ENCODE measurements around the gene APOD.

APOD gene

GRCh38 chr3:195578565-195578964 is 5.2 kb downstream of the APOD start:
- Histone ChIP-seq H2BK15ac (ENCODE audit: low read length) (no peak overlapping the region), H2BK5ac (ENCODE audit: low read length) (no peak overlapping the region), H3K14ac (ENCODE audit: low read length) (no peak overlapping the region), H3K36me3 (replicated peaks in 1 of 2; ENCODE audit: control insufficient read depth in 2 of 2, insufficient read depth in 2 of 2, low read length in 2 of 2) (no peaks in the 10 kb centered on the region), H2AK5ac (ENCODE audit: low read depth, low read length) (no peak overlapping the region), H3K79me1 (ENCODE audit: low read depth, low read length) (no peaks in the 10 kb centered on the region), H3K23ac (ENCODE audit: low read depth, low read length, poor library complexity) (no peak overlapping the region), H3K9ac (ENCODE audit: low read depth, low read length, poor library complexity) (no peak overlapping the region), H2BK12ac (ENCODE audit: low read length) (no peak overlapping the region), H3K18ac (ENCODE audit: low read length) (no peak overlapping the region), H2BK120ac (ENCODE audit: low read depth, low read length) (no peak overlapping the region), H3K4me1 (ENCODE audit: control insufficient read depth in 2 of 2, insufficient read depth in 1 of 2, low read depth in 1 of 2, low read length in 2 of 2) (no peaks in the 10 kb centered on the region), H3K9me3 (replicated peaks in 1 of 2; ENCODE audit: control insufficient read depth in 2 of 2, insufficient read depth in 1 of 2, low read depth in 1 of 2, low read length in 2 of 2) (peaks cover 0 to under 1% of the 10 kb centered on the region in 2 donors), H3K4me3 (ENCODE audit: low read length in 2 of 2) (no peak overlapping the region), H4K8ac (ENCODE audit: low read depth, low read length) (no peak overlapping the region), H3K4me2 (ENCODE audit: insufficient read depth, low read length, poor library complexity, severe bottlenecking) (no peak overlapping the region), H4K91ac (ENCODE audit: low read depth, low read length, poor library complexity) (no peak overlapping the region), H2AFZ (ENCODE audit: low read length) (no peak overlapping the region), H3K27ac (replicated peaks; ENCODE audit: low read length) (no peak overlapping the region), H3K27me3 (ENCODE audit: control insufficient read depth in 3 of 3, insufficient read depth in 3 of 3, low read depth in 1 of 3, low read length in 3 of 3) (peaks cover 0 to 8% (median 0%) of the 10 kb centered on the region in 3 experiments), H3K4ac (ENCODE audit: low read length) (no peak overlapping the region)
- WGBS, 2 donors (ENCODE audit: extremely low coverage in 2 of 2, insufficient read length in 2 of 2, insufficient replicate concordance in 1 of 2), result no CpG with 5 or more reads among the region's 6 CpGs
- no peak for DNase-seq (ENCODE audit: low spot score)

GRCh38 chr3:195577645-195578177 is 6.0 kb downstream of the APOD start:
- H2BK120ac ChIP-seq (ENCODE audit: low read depth, low read length), result no peak overlapping the region
- H3K36me3 ChIP-seq (replicated peaks in 1 of 2; ENCODE audit: control insufficient read depth in 2 of 2, insufficient read depth in 2 of 2, low read length in 2 of 2), result no peaks in the 10 kb centered on the region
- H4K8ac ChIP-seq (ENCODE audit: low read depth, low read length), result no peak overlapping the region
- H3K27me3 ChIP-seq (ENCODE audit: control insufficient read depth in 3 of 3, insufficient read depth in 3 of 3, low read depth in 1 of 3, low read length in 3 of 3), result peaks cover 0 to 14% (median 0%) of the 10 kb centered on the region in 3 experiments
- DNase-seq (ENCODE audit: low spot score), result no peak
- no CpG with 5 or more reads among the region's 9 CpGs for WGBS, 2 donors (ENCODE audit: extremely low coverage in 2 of 2, insufficient read length in 2 of 2, insufficient replicate concordance in 1 of 2)
- no peak overlapping the region for H2BK5ac ChIP-seq (ENCODE audit: low read length)
- H3K4me2 ChIP-seq (ENCODE audit: insufficient read depth, low read length, poor library complexity, severe bottlenecking), result no peak overlapping the region
- H2BK15ac ChIP-seq (ENCODE audit: low read length), result no peak overlapping the region
- H2BK12ac ChIP-seq (ENCODE audit: low read length), result no peak overlapping the region
- H3K9me3 ChIP-seq (replicated peaks in 1 of 2; ENCODE audit: control insufficient read depth in 2 of 2, insufficient read depth in 1 of 2, low read depth in 1 of 2, low read length in 2 of 2), result peaks cover 0 to 2% of the 10 kb centered on the region in 2 donors
- no peaks in the 10 kb centered on the region for H3K79me1 ChIP-seq (ENCODE audit: low read depth, low read length)
- no peak overlapping the region for H3K14ac ChIP-seq (ENCODE audit: low read length)
- H2AK5ac ChIP-seq (ENCODE audit: low read depth, low read length), result no peak overlapping the region
- H2AFZ ChIP-seq (ENCODE audit: low read length), result no peak overlapping the region
- H3K4ac ChIP-seq (ENCODE audit: low read length), result no peak overlapping the region
- no peak overlapping the region for H3K18ac ChIP-seq (ENCODE audit: low read length)
- no peak overlapping the region for H4K91ac ChIP-seq (ENCODE audit: low read depth, low read length, poor library complexity)
- no peak overlapping the region for H3K23ac ChIP-seq (ENCODE audit: low read depth, low read length, poor library complexity)
- H3K4me3 ChIP-seq (ENCODE audit: low read length in 2 of 2), result no peak overlapping the region
- no peaks in the 10 kb centered on the region for H3K4me1 ChIP-seq (ENCODE audit: control insufficient read depth in 2 of 2, insufficient read depth in 1 of 2, low read depth in 1 of 2, low read length in 2 of 2)
- no peak overlapping the region for H3K9ac ChIP-seq (ENCODE audit: low read depth, low read length, poor library complexity)
- no peak overlapping the region for H3K27ac ChIP-seq (replicated peaks; ENCODE audit: low read length)

- Histone ChIP-seq H2BK15ac (ENCODE audit: low read length) (no peak overlapping the region), H3K23ac (ENCODE audit: low read depth, low read length, poor library complexity) (no peak overlapping the region), H2AK5ac (ENCODE audit: low read depth, low read length) (no peak overlapping the region), H3K9ac (ENCODE audit: low read depth, low read length, poor library complexity) (no peak overlapping the region), H2BK120ac (ENCODE audit: low read depth, low read length) (no peak overlapping the region), H3K4me2 (ENCODE audit: insufficient read depth, low read length, poor library complexity, severe bottlenecking) (no peak overlapping the region), H2BK12ac (ENCODE audit: low read length) (no peak overlapping the region), H3K27ac (replicated peaks; ENCODE audit: low read length) (no peak overlapping the region), H3K14ac (ENCODE audit: low read length) (no peak overlapping the region), H3K36me3 (replicated peaks in 1 of 2; ENCODE audit: control insufficient read depth in 2 of 2, insufficient read depth in 2 of 2, low read length in 2 of 2) (no peaks in the 10 kb centered on the region), H3K4me1 (ENCODE audit: control insufficient read depth in 2 of 2, insufficient read depth in 1 of 2, low read depth in 1 of 2, low read length in 2 of 2) (no peaks in the 10 kb centered on the region), H4K8ac (ENCODE audit: low read depth, low read length) (no peak overlapping the region), H2BK5ac (ENCODE audit: low read length) (no peak overlapping the region), H3K9me3 (replicated peaks in 1 of 2; ENCODE audit: control insufficient read depth in 2 of 2, insufficient read depth in 1 of 2, low read depth in 1 of 2, low read length in 2 of 2) (peaks cover 0 to 2% of the 10 kb centered on the region in 2 donors), H2AFZ (ENCODE audit: low read length) (no peak overlapping the region), H4K91ac (ENCODE audit: low read depth, low read length, poor library complexity) (no peak overlapping the region), H3K4me3 (ENCODE audit: low read length in 2 of 2) (no peak overlapping the region), H3K18ac (ENCODE audit: low read length) (peak overlapping the region; percentile 23), H3K79me1 (ENCODE audit: low read depth, low read length) (no peaks in the 10 kb centered on the region), H3K27me3 (ENCODE audit: control insufficient read depth in 3 of 3, insufficient read depth in 3 of 3, low read depth in 1 of 3, low read length in 3 of 3) (peaks cover 0 to 14% (median 0%) of the 10 kb centered on the region in 3 experiments), H3K4ac (ENCODE audit: low read length) (no peak overlapping the region)
- DNase-seq (ENCODE audit: low spot score), result no peak
- no CpG with 5 or more reads among the region's 8 CpGs for WGBS, 2 donors (ENCODE audit: extremely low coverage in 2 of 2, insufficient read length in 2 of 2, insufficient replicate concordance in 1 of 2)
Measured at GRCh38 chr3:195574497-195575304, 9.0 kb downstream of the APOD start.

- no peak overlapping the region for H3K23ac ChIP-seq (ENCODE audit: low read depth, low read length, poor library complexity)
- H3K4ac ChIP-seq (ENCODE audit: low read length), result no peak overlapping the region
- no peak overlapping the region for H3K27ac ChIP-seq (replicated peaks; ENCODE audit: low read length)
- H2BK120ac ChIP-seq (ENCODE audit: low read depth, low read length), result no peak overlapping the region
- WGBS, 2 donors (ENCODE audit: extremely low coverage in 2 of 2, insufficient read length in 2 of 2, insufficient replicate concordance in 1 of 2), result no CpG with 5 or more reads among the region's 19 CpGs
- H2AFZ ChIP-seq (ENCODE audit: low read length), result no peak overlapping the region
- H3K79me1 ChIP-seq (ENCODE audit: low read depth, low read length), result no peaks in the 10 kb centered on the region
- H3K4me1 ChIP-seq (ENCODE audit: control insufficient read depth in 2 of 2, insufficient read depth in 1 of 2, low read depth in 1 of 2, low read length in 2 of 2), result no peaks in the 10 kb centered on the region
- no peak overlapping the region for H2BK12ac ChIP-seq (ENCODE audit: low read length)
- no peak for DNase-seq (ENCODE audit: low spot score)
- H3K9ac ChIP-seq (ENCODE audit: low read depth, low read length, poor library complexity), result no peak overlapping the region
- H3K4me2 ChIP-seq (ENCODE audit: insufficient read depth, low read length, poor library complexity, severe bottlenecking), result no peak overlapping the region
- H4K8ac ChIP-seq (ENCODE audit: low read depth, low read length), result no peak overlapping the region
- no peak overlapping the region for H2BK5ac ChIP-seq (ENCODE audit: low read length)
- no peak overlapping the region for H2BK15ac ChIP-seq (ENCODE audit: low read length)
- no peak overlapping the region for H2AK5ac ChIP-seq (ENCODE audit: low read depth, low read length)
- no peaks in the 10 kb centered on the region for H3K36me3 ChIP-seq (replicated peaks in 1 of 2; ENCODE audit: control insufficient read depth in 2 of 2, insufficient read depth in 2 of 2, low read length in 2 of 2)
- no peak overlapping the region for H4K91ac ChIP-seq (ENCODE audit: low read depth, low read length, poor library complexity)
- peaks cover 0 to 17% (median 0%) of the 10 kb centered on the region in 3 experiments for H3K27me3 ChIP-seq (ENCODE audit: control insufficient read depth in 3 of 3, insufficient read depth in 3 of 3, low read depth in 1 of 3, low read length in 3 of 3)
- H3K9me3 ChIP-seq (replicated peaks in 1 of 2; ENCODE audit: control insufficient read depth in 2 of 2, insufficient read depth in 1 of 2, low read depth in 1 of 2, low read length in 2 of 2), result peaks cover 0 to 2% of the 10 kb centered on the region in 2 donors
- peak overlapping the region; percentile 23 for H3K18ac ChIP-seq (ENCODE audit: low read length)
- no peak overlapping the region for H3K14ac ChIP-seq (ENCODE audit: low read length)
- H3K4me3 ChIP-seq (ENCODE audit: low read length in 2 of 2), result no peak overlapping the region
Measured at GRCh38 chr3:195573611-195574496, 9.9 kb downstream of the APOD start.

All from neuronal stem cell (in vitro differentiated cells).